HG02840 (cell line): ENCODE measurements around the gene CRYBA1.
A peak's percentile ranks its signal among the peaks of the same experiment; 100 is the strongest.

Experiments
- ATAC-seq: cut with Tn5 transposase; IDR thresholded peaks from one replicate; pipeline ENCODE4 v1.9.1; 2021; ENCODE audit warnings: mild to moderate bottlenecking, moderate library complexity, moderate number of reproducible peaks; ENCODE audit not compliant: unreplicated experiment, low FRiP score

Gene CRYBA1

GRCh38 chr17:29273924-29274323 lies 27.3 kb downstream of the CRYBA1 start:
- no peak for ATAC-seq

- no peak for ATAC-seq
These were observed 32.0 kb downstream of the CRYBA1 start for GRCh38 chr17:29278692-29279091.

DNA sequence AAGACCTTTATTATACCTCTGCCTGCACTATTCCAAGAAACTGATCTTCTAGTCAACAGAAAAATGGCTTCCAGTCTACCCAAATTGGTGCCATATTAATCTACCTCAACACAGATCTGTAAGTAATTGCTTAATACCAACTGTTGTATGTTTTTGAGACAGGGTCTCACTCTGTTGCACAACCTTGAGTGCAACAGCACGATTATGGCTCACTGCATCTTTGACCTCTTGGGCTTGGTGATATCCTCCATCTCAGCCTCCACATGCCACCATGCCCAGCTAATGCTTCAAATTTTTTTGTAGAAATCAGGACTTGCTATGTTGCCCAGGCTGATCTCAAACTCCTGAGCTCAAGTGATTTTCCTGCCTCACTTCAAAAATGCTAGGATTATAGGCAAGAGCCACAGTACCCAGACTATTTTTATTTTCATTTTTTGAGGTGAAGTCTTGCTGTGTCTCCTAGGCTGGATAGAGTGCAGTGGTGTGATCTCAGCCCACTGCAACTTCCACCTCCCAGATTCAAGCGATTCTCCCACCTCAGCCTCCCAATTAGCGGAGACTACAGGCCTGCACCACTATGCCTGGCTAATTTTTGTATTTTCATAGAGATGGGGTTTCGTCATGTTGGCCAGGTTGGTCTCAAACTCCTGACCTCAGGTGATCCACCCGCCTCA lies 32.9 kb downstream of the CRYBA1 start:
- ATAC-seq: no peak

GRCh38 chr17:29283496-29283895 lies 36.8 kb downstream of the CRYBA1 start:
- no peak for ATAC-seq

- ATAC-seq: no peak
These were observed 37.3 kb downstream of the CRYBA1 start for GRCh38 chr17:29283961-29284360.

DNA sequence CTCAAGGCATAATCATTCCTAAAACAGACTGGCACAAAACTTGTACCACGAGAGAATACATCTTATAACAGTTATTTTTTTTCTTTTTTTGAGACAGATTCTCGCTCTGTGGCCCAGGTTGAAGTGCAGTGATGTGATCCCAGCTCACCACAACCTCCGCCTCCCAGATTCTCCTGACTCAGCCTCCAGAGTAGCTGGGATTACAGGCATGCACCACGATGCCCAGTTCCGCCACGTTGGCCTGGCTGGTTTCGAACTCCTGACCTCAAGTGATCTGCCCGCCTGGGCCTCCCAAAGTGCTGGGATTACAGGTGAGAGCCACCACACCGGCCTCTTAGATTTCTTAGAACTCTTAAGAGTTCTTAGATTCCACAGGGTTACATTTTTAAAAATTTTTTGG lies 43.2 kb downstream of the CRYBA1 start:
- no peak for ATAC-seq

DNA sequence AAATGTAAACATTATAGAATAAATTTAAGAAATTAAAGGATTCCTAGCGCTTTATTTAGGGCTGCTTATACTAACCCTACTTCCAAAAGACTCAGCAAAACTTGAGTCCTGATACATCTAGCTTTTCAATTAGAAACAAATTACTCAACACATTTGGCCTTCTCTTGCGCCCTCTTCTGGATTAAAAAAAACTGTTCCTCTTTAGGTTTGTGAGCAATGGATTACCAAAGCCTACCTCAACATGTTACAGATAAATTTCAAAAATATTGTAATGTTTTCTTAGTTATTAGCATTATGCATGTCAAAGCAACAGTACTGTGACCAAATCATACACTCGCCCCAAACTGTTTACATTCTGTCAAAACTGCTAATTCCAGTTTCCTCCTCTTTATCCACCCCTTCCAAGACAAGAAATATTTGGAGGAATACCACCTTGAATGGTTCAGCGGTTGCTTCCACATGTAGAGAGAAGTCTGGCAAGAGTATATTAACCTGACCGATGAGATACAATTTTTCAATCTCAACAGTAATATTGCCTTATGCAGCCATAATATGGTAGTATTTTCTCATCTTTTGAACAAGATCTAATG lies 44.6 kb downstream of the CRYBA1 start:
- ATAC-seq: no peak

GRCh38 chr17:29292071-29292991 lies 45.7 kb downstream of the CRYBA1 start:
- ATAC-seq: no peak

- no peak for ATAC-seq
These were observed 46.6 kb downstream of the CRYBA1 start for GRCh38 chr17:29292992-29293889.

- peak; percentile 91 for ATAC-seq
These were observed 47.4 kb downstream of the CRYBA1 start, which contains the start of gene NUFIP2 for GRCh38 chr17:29293890-29294579. NUFIP2 (minus strand) TSS chr17:29294148; CDS start chr17:29294059, 89 bp downstream.

DNA sequence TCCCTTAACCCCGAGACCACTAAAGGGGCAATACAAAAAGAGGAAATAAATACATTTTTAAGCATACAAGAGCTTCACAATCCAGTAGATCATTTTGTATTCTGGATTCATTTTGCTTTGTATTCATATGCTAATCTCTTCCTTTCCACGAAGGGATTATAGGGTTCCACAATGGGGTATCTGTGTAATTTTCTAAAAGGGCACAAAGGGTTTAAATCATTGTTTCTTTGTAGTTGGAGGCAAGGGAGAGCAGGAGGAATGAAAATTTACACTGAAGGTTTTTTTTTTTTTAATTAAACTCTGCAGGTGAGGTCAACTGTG lies 47.9 kb downstream of the CRYBA1 start:
- no peak for ATAC-seq

- ATAC-seq: no peak
These were observed 48.8 kb downstream of the CRYBA1 start for GRCh38 chr17:29295420-29295819.

DNA sequence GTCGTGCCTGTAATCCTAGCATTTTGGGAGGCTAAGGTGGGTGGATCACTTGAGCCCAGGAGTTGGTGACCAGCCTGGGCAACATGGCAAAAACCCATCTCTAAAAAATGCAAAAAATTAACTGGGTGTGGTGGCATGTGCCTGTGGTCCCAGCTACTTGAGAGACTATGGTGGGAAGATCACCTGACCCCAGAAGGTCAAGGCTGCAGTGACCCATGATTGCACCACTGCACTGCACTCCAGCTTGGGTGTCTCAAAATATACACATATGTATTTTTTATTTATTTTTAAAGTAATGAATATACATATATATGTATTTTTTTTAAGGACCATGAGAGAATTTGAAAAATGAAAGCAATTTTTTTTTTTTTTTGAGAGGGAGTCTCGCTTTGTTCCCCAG lies 52.4 kb downstream of the CRYBA1 start:
- no peak for ATAC-seq

DNA sequence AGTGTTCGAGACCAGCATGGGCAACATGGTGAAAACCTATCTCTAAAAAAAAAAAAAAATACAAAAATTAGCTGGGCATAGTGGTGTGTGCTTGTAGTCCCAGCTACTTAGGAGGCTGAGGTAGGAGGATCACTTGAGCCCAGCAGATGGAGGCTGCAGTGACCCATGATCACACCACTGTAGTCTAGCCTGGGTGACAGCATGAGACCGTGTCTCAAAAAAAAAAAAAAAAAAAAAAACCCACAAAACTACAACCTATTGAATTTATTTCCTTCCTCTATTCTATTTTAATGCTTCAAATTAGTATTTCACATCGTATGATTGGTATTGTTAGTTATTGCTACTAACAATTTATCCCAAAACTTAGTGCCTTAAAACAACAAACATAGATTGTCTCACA lies 56.7 kb downstream of the CRYBA1 start:
- no peak for ATAC-seq
